Activated CD8-positive, alpha-beta T cell treated with anti-CD3 and anti-CD28 coated beads for 36 hours (primary cell): Measurements from ENCODE around the gene DMBT1. TPM values are rescaled to one million over a fixed set of nuclear protein-coding genes. Genes with fewer than 3 reads are reported as not detected.

Experiments
- ATAC-seq: fragments of 200-7000 bp; cut with Tn5 transposase; one replicate; pipeline ENCODE4 v1.10.0; 2021; ENCODE audit warnings: mild to moderate bottlenecking, moderate library complexity
- CTCF ChIA-PET: fragments of 350-600 bp; sonication (Branson Sonifier 250); formaldehyde crosslinking; loops from one replicate; lab custom pipeline; 2021; ENCODE audit warnings: antibody characterized with exemption; lab: Charles Lee
- POLR2A ChIA-PET: fragments of 350-600 bp; sonication (Branson Sonifier 250); formaldehyde crosslinking; loops from one replicate; lab custom pipeline; 2021; ENCODE audit warnings: antibody characterized with exemption; lab: Charles Lee
- DNase-seq: peaks from one replicate; pipeline ENCODE4 v3.0.0-alpha.2; 2020
- H3K27ac Mint-ChIP-seq: one replicate; pipeline ENCODE4 v1.8.0; 2021; ENCODE audit warnings: mild to moderate bottlenecking, mixed read lengths
- H3K27me3 Mint-ChIP-seq: one replicate; pipeline ENCODE4 v1.8.0; 2021; ENCODE audit warnings: mixed read lengths
- H3K36me3 Mint-ChIP-seq: one replicate; pipeline ENCODE4 v1.8.0; 2021; ENCODE audit warnings: low read depth, mixed read lengths
- H3K4me1 Mint-ChIP-seq: one replicate; pipeline ENCODE4 v1.8.0; 2021; ENCODE audit warnings: low read depth, mixed read lengths
- H3K4me3 Mint-ChIP-seq: one replicate; pipeline ENCODE4 v1.8.0; 2021; ENCODE audit warnings: mild to moderate bottlenecking, moderate library complexity, mixed read lengths
- H3K9me3 Mint-ChIP-seq: one replicate; pipeline ENCODE4 v1.8.0; 2021; ENCODE audit warnings: mixed read lengths
- CTCF ChIP-seq: fragments of 200-600 bp; IDR thresholded peaks from one replicate; pipeline ENCODE4 v1.8.0; 2022; ENCODE audit warnings: antibody characterized with exemption, mild to moderate bottlenecking
- intact Hi-C: fragments of 100-400 bp; cut with micrococcal nuclease; formaldehyde crosslinking; loops from one replicate; pipeline ENCODE4 v1.10.0; 2022
- total RNA-seq, 2 experiments: library from RNA; stranded (reverse); gene quantifications; one replicate each; pipeline ENCODE4 v1.2.3, GENCODE V29; 2021

Gene DMBT1
- total RNA-seq, 2 experiments from 2014 or later: not detected

GRCh38 chr10:122655524-122656307 lies 95.2 kb downstream of the DMBT1 start:
- Mint-ChIP-seq H3K27me3 (peaks cover 14% of the 10 kb centered on the region), H3K4me1 (no peaks in the 10 kb centered on the region), H3K4me3 (no peak overlapping the region), H3K27ac (no peak overlapping the region), H3K36me3 (no peaks in the 10 kb centered on the region), H3K9me3 (no peaks in the 10 kb centered on the region)
- DNase-seq (no peak), ATAC-seq (no peak)
- no peak for TF ChIP-seq CTCF
- intact Hi-C loops: no loop called here
- POLR2A ChIA-PET: no interaction called here
- CTCF ChIA-PET: interaction anchor here (0.6 kb wide), 1 partner anchor 102 kb away, joined by 3 read pairs; no protein-coding TSS in a partner anchor

DNA sequence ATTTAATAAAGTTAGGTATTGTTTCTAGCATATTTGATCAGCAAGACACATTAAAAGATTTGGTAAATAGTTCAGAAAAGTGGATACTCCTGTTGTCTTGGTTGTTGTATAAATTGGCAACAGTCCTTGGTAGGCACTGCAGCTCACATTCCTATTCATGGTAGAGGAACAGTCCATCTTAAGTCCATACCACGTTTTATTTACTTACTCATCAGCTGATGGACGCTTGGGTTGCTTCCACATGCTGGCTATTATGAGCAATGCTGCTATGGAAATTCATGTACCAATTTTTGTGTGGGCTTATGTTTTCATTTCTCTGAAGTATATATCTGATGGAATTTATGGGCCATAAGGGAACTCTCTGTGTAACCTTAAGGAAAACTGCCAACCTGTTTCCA lies 95.8 kb downstream of the DMBT1 start:
- Mint-ChIP-seq H3K27me3 (peaks cover 14% of the 10 kb centered on the region), H3K36me3 (no peaks in the 10 kb centered on the region), H3K9me3 (no peaks in the 10 kb centered on the region), H3K27ac (no peak overlapping the region), H3K4me3 (no peak overlapping the region), H3K4me1 (no peaks in the 10 kb centered on the region)
- TF ChIP-seq CTCF: no peak
- ATAC-seq: no peak
- no peak for DNase-seq
- intact Hi-C loops: no loop called here
- CTCF ChIA-PET: interaction anchor here (1.2 kb wide), 1 partner anchor 8 kb away, joined by 4 read pairs; no protein-coding TSS in a partner anchor
- POLR2A ChIA-PET: no interaction called here

- Mint-ChIP-seq H3K9me3 (no peaks in the 10 kb centered on the region), H3K4me3 (no peak overlapping the region), H3K27ac (no peak overlapping the region), H3K27me3 (peaks cover 14% of the 10 kb centered on the region), H3K36me3 (no peaks in the 10 kb centered on the region), H3K4me1 (no peaks in the 10 kb centered on the region)
- TF ChIP-seq CTCF: no peak
- ChIA-PET CTCF (interaction anchor here (1.2 kb wide), 1 partner anchor 8 kb away, joined by 4 read pairs; no protein-coding TSS in a partner anchor), POLR2A (no interaction called here)
- intact Hi-C loops: no loop called here
- DNase-seq (no peak), ATAC-seq (no peak)
These were observed 96.2 kb downstream of the DMBT1 start for GRCh38 chr10:122656741-122657140.

DNA sequence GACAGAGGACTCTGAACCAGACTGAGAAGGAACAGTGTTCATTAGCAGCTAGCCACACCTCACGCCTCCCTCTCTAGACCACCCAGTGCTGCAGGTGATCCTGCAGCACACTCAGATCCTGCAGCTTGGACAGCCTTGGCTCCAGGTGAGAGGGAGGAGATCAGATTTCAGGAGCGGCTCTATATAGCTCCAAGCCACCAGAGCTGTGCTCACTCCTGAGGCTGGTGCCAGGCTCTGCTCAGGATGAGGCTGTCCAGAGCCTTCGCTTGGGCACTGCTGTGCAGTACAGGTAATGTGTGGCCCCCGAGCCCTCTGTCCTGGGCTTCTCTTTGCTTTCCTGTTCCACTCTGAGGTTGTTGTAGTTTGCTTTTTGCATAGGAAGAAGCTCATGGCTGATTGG lies 96.7 kb downstream of the DMBT1 start:
- Mint-ChIP-seq H3K27ac (no peak overlapping the region), H3K36me3 (no peaks in the 10 kb centered on the region)
- ATAC-seq: no peak

More for the DNA sequence above, 96.7 kb downstream of the DMBT1 start:
- peaks cover 12% of the 10 kb centered on the region for H3K27me3 Mint-ChIP-seq
- no peak overlapping the region for H3K4me3 Mint-ChIP-seq
- ChIA-PET POLR2A (no interaction called here), CTCF (interaction anchor here (1.2 kb wide), 1 partner anchor 8 kb away, joined by 4 read pairs; no protein-coding TSS in a partner anchor)
- no peaks in the 10 kb centered on the region for H3K9me3 Mint-ChIP-seq
- no peak for TF ChIP-seq CTCF
- DNase-seq: no peak
- no peaks in the 10 kb centered on the region for H3K4me1 Mint-ChIP-seq
- intact Hi-C loops: no loop called here
